GM12892 (cell line): ENCODE results near the gene CLUH.

ENCODE experiments used
- POLR2A ChIP-seq: IDR thresholded peaks from 2 replicates; pipeline ENCODE4 v1.6.1; 2011; ENCODE audit warnings: low read depth, low read length, control low read depth
- POLR2AphosphoS5 ChIP-seq: IDR thresholded peaks from 2 replicates; pipeline ENCODE4 v1.6.1; 2011; ENCODE audit warnings: low read depth, low read length, control low read depth
- TAF1 ChIP-seq: IDR thresholded peaks from 2 replicates; pipeline ENCODE4 v1.6.1; 2011; ENCODE audit warnings: low read depth, mild to moderate bottlenecking, control low read depth, low read length, borderline replicate concordance

DNA sequence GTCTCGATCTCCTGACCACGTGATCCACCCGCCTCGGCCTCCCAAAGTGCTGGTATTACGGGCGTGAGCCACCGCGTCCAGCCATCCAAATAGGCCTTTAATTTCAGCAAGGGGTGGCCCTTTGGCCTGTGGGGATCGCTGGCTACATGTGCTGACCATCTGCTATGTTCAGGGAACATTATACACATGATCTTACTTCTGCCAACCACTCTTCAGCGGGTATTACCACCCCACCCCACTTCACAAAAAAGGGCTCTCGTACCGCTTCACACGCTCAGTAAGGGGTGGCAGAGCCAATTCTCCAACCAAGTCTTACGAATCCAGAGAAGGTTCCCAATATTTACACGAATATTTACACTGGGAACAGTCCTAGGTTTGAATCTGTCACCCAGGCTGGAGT is 26.1 kb upstream of the CLUH start:
- no peak for TF ChIP-seq POLR2A
- TF ChIP-seq POLR2AphosphoS5: no peak
- TF ChIP-seq TAF1: no peak
